ENCODE measurements around the gene NR6A1.

DNA sequence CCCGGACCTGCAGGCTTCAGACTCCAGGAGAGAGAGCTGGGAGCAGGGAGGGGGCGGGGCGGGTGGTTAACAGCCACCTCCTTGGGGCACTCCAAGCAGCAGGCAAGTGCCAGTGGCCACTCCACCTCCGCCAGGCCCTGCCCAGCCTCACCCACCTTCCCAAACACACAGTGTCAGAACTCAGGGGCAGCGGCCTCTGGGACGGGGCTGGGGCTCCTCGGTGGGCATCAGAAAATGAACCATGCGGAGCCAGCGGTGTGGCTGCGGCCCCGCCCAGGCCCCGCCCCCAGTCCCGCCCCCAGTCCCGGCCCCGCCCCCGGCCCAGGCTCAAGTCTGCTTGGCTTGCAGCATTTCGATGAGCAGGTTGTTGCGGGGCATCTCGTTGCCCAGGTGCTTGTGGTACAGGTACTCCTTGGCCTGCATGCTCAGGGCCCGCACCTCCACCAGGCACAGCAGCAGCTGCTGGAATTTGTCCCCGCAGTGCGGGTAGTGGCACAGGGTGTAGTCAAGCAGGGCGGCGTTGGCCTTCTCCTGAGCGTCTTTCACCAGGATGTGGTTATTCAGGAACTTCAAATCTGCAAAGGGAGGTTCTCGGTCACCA, 288.6 kb downstream of the NR6A1 start:
- TF ChIP-seq, protein P1, sequence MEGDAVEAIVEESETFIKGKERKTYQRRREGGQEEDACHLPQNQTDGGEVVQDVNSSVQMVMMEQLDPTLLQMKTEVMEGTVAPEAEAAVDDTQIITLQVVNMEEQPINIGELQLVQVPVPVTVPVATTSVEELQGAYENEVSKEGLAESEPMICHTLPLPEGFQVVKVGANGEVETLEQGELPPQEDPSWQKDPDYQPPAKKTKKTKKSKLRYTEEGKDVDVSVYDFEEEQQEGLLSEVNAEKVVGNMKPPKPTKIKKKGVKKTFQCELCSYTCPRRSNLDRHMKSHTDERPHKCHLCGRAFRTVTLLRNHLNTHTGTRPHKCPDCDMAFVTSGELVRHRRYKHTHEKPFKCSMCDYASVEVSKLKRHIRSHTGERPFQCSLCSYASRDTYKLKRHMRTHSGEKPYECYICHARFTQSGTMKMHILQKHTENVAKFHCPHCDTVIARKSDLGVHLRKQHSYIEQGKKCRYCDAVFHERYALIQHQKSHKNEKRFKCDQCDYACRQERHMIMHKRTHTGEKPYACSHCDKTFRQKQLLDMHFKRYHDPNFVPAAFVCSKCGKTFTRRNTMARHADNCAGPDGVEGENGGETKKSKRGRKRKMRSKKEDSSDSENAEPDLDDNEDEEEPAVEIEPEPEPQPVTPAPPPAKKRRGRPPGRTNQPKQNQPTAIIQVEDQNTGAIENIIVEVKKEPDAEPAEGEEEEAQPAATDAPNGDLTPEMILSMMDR (conservative IDR thresholded peaks at IDR 0.05; ENCODE audit: low read length), result no peak
- no peak for TF ChIP-seq EZH2phosphoT487 (IDR thresholded peaks at IDR 0.05; ENCODE audit: borderline replicate concordance, low read depth, low read length)
